ENCODE data around the gene MAGEA9.
"Not testable (repeated sequence)": the region's sequence is repeated elsewhere in the genome, so short reads cannot be mapped to it uniquely, and the experiment has no call there.

The MAGEA9 gene

DNA sequence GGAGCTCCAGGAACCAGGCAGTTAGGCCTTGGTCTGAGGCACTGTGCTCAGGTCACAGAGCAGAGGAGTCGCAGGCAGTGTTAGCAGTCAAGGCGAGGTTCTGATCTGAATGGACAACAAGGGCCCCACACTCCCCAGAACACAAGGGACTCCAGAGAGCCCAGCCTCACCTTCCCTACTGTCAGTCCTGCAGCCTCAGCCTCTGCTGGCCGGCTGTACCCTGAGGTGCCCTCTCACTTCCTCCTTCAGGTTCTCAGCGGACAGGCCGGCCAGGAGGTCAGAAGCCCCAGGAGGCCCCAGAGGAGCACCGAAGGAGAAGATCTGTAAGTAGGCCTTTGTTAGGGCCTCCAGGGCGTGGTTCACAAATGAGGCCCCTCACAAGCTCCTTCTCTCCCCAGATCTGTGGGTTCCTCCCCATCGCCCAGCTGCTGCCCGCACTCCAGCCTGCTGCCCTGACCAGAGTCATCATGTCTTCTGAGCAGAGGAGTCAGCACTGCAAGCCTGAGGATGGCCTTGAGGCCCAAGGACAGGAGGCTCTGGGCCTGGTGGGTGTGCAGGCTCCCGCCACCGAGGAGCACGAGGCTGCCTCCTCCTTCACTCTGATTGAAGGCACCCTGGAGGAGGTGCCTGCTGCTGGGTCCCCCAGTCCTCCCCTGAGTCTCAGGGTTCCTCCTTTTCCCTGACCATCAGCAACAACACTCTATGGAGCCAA is 26.2 kb downstream of the MAGEA9 start:
- no peak for DNase-seq

DNA sequence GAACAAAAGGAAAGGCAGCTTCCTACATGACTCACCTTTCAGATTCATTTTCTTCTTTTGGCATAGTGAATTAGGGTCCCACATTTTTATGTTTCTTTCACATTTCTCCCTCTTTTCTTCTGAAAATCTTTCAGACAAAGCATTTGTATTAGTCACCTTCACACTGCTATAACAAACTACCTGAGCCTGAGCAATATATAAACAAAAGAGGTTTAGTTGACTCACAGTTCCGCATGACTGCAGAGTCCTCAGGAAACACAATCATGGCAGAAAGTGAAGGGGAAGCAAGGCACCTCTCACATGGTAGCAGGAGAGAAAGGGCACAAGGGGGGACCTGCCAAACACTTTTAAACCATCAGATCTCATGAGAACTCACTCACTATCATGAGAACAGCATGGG is 36.9 kb downstream of the MAGEA9 start:
- no peak for DNase-seq

DNA sequence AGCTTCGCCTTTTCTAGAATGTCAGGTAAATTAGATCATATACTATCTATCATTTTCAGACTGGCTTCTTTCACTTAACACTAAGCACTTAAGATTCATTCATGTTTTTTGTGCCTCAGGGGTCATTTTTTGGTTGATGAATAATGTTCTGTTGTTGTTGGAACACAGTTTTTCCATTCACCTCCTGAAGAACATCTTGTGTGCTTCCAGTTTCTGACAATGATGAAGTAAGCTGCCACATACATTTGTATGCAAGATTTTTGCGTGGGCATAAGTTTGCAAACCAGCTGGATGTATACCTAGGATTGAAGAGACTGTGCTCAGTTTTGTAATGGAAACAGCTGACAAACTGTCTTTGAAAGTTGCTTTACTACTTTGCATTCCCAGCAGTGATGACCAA is 37.6 kb downstream of the MAGEA9 start:
- DNase-seq = no peak

DNA sequence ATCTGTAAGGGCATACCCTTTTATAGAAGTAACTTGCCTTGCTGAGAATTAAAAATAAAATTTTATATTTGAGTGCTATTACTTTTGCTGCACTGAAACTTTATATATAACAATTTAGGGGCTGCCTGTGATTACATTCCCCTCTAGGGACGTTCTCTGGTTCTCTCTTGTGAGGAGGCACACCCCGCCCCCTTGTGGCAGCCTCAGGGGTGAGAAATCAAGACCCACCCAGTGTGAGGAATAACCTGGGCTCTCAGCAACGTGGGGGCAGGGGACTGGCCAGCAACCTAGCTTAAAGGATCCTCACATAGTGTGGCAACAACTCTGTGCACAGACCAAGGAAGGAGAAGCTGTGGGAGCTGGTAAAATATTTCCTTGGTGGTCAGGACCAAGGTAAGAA is 43.7 kb downstream of the MAGEA9 start:
- no peak for DNase-seq

DNA sequence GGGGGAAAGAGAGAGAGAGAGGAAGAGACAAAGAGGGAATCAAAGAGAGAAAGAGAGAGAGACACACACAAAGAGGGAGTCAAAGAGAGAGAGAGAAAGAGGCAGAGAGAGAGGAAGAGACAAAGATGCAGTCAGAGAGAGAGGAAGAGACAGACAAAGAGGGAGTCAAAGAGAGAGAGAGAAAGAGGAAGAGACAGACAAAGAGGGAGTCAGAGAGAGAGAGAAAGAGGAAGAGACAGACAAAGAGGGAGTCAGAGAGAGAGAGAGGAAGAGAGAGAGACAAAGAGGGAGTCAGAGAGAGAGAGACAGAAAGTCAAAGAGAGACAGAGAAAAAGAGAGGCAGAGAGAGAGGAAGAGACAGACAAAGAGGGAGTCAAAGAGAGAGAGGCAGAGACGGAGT is 45.5 kb downstream of the MAGEA9 start:
- no peak for DNase-seq

DNA sequence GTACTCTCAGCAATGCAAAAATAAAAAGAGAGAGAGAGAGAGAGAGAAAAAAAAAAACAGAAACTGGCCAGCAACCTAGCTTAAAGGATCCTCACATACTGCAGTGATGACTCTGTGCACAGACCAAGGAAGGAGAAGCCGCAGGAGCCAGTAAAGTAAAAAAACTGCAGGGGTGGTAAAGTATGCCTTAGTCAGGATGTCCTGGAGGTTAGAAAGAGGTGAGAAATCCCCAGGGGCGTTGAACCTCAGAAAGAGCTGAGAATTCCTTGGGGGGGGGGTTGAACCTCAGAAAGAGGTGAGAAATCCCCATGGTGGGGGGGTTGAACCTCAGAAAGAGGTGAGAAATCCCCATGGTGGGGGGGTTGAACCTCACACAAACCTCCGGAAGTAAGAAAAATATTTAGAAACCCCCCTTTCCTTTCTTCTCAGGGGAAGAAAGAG is 48.0 kb downstream of the MAGEA9 start:
- DNase-seq = no peak

DNA sequence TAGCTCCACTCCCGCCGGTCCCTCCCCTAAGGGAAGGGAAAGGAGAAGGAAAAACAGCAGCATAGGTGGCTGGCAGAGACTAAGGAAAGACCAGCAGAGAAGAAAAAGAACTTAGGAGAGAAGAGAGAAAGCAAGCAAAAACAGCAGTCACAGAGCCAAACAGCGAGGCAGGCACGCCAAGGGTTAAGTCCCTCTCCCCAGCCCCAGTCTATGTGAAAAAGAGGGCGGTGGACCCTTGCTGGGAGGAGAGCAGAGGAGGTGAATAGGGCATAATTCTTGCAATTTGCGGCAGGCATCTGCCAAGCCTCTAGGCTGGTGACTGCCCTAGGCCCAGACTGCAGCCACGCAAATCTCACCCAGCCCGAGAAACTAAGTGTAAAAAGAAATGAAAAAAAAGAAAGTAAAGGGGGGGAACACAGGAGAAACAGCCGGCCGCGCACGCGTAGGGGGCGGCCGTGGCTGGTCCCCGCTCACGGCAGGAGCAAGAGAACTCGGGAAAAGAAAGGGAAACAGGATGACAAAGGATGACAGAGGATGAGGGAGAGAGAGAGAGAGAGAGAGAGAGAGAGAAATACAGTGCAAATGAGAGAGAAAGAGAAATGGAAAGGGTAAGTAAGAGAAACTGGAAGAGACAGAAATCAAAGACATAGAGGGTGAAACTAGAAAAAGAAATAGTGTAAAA is 48.6 kb downstream of the MAGEA9 start:
- DNase-seq = peak in 1 of 2 donors; percentile 1

DNA sequence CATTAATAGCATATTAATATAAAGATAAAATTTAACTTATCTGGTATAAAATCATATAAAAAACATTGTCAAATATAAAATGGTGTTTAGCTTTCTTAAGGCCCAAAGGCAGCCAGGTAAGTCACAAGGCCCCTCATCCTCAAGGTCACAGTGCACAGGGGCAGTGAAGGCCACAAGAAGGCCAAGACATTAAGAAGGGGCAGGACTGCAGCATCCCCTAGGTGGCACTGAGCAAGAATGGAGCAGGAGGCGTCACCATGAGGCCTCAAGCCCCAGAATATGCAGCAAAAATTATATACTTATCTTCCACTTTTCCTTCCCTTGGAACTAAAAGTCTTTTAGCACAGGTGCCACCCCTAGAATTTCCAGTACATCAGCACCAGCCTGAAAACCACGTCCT is 49.7 kb downstream of the MAGEA9 start:
- no peak for DNase-seq

DNA sequence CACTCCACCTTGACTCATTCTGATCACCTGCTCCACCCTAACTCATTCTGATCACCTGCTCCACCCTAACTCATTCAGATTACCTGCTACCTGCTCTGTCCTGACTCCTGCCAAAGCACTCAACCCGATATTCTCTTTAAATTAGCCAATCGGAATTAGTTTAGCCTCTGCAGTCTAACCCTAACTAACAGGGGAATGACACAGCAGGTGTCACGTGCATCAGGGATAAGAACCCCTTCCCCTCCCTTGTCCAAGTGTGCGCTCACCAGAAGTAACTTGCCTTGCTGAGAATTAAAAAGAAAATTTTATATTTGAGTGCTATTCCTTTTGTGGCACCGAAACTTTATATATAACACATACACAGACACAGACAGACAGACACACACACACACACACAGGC is 55.0 kb downstream of the MAGEA9 start:
- DNase-seq = not testable (repeated sequence)

DNA sequence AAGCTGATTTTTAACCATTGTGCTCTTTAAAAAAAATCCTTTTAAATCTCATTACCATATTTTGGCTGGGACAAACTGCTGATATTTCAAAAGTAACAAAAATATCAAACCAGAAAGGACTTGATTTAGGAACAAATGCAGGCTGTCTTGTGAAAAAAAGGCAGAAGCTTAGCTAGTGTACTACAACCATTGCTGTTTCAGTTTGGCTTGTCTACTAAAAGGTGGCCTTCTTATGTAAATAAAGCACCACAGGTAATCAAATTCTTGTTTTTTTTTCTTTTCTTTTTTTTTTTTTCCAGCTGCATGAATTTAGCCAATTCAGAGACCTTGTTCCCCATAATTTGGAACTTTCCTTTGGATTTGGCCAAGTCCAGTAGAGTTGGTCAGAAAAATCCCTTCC is 55.4 kb downstream of the MAGEA9 start:
- DNase-seq = no peak
